HG03558 (cell line): Measurements from ENCODE around the gene DHRS9.

Experiments
- ATAC-seq: cut with Tn5 transposase; IDR thresholded peaks from one replicate; pipeline ENCODE4 v1.9.1; 2021; ENCODE audit warnings: moderate number of reproducible peaks; ENCODE audit not compliant: unreplicated experiment; ENCODE audit errors: extremely low read depth

DHRS9 gene

DNA sequence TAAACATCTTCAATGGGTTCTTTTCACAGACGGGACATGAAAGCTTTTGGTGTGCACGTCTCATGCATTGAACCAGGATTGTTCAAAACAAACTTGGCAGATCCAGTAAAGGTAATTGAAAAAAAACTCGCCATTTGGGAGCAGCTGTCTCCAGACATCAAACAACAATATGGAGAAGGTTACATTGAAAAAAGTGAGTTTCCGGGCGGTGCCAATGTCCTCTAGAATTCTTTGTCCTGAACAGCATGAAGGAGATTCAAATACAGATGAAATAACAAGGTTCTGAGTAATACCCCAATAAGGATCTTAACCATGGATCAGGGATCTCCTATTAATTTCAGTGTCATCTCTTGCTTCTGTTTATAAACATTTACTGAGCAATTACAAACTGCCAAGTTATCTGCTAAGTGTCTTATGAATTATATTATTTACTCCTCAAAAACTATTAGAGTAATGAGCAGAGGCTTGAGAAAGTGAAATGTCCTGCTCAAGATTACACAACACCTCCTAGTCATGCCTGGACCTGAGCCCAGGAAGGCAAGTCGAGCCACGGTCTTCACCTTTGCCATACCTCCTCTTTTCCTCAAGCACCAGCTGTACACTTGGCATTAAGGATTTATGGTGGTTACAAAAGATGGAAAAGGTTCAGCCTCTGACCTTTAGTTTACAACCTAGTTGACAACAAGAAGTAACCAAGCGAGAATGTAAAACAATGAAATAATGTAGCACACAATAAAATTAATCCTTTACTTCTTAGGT is 22.6 kb downstream of the DHRS9 start:
- ATAC-seq, result no peak

DNA sequence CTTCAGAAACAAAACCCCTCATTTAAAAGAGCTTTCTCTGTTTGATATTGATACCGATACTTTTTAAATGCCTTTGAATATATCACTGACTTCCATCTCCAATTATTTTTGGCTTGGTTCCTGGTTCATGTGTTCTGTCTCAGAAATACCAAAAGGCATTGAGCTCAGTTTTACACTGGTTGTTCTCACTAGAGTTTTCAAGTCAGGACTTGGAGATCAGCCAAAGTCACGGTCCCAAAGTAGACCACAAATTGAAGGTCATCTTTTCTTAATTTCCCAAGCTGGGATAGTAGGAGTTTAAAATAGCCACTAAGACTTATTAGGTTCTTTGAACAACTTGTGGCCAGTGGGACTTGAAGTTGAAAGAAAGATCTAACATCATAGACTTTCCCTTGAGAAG is 24.2 kb downstream of the DHRS9 start:
- ATAC-seq, result no peak

DNA sequence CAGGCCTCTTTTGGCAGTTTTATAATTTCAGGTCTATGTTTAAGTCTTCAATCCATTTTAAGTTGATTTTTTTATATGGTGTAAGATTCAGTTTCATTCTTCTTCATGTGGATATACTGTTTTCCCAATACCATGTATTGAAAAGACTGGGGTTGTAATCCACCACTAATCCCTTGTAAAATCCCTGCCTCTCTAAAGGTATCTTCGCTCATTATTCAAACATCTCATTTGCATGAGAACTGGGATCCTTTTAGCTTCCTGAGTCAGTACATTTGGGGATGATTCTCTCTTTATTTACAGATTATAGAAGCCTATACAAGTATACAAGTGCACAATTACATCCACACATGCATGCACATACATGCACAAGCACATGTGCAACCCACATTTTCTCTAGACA is 25.3 kb downstream of the DHRS9 start:
- ATAC-seq, result no peak

DNA sequence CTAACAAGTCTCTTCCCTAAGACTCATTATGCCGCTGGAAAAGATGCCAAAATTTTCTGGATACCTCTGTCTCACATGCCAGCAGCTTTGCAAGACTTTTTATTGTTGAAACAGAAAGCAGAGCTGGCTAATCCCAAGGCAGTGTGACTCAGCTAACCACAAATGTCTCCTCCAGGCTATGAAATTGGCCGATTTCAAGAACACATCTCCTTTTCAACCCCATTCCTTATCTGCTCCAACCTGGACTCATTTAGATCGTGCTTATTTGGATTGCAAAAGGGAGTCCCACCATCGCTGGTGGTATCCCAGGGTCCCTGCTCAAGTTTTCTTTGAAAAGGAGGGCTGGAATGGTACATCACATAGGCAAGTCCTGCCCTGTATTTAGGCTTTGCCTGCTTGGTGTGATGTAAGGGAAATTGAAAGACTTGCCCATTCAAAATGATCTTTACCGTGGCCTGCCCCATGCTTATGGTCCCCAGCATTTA is 26.3 kb downstream of the DHRS9 start:
- no peak for ATAC-seq

DNA sequence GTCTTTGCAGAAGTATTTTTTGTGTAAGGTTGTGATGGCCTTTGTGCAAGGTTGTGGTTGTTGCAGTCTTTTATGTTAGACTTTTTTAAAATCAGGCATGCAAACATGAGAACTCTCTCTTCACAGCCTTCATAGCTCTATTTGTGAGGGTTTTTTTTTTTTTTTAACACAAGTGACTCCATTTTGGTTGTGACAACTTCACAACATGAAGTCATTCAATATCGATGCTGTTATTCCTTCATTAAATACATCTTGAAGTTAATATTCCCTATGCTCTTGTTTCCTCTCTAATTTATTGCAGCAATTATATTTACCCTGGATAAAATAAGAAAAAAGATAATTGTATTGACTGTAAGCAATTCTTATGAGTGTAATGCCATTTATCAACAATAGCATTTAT is 35.5 kb downstream of the DHRS9 start:
- no peak for ATAC-seq

DNA sequence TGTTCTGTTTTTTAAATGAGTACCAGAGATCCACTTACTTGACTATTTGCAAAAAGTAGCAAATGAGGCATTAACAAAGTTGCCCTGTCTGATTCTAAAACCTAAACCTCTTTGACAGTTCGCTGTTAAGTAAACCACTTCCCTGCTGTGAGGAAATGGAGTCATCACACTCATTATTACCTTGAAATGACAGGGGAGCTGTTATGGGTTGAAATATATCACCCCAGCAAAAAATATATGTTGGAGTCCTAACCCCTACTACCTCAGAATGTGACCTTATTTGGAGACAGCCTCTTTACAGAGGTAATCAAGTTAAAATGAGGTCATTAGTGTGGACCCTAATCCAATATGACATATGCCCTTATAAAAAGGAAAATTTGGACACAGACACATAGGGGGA is 36.1 kb downstream of the DHRS9 start:
- ATAC-seq, result no peak

DNA sequence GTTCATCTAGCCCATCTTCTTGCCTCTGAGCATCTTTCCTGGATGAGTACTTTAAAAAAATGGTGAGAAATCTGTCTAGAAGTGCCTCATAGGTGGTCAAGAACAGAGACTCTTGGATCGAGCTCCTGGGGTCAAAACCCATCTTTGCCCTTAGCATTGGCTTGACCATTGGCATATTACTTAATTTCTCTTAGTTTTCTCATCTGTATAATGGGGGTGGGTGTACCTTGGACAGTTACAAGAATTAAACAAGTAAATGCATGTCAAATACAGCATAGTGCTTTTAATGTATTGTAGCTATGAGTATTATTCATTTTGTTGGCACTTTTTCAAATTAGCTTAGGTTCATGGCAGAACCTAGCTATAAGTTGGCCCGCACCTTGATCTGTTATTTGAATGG is 36.8 kb downstream of the DHRS9 start:
- ATAC-seq, result no peak

DNA sequence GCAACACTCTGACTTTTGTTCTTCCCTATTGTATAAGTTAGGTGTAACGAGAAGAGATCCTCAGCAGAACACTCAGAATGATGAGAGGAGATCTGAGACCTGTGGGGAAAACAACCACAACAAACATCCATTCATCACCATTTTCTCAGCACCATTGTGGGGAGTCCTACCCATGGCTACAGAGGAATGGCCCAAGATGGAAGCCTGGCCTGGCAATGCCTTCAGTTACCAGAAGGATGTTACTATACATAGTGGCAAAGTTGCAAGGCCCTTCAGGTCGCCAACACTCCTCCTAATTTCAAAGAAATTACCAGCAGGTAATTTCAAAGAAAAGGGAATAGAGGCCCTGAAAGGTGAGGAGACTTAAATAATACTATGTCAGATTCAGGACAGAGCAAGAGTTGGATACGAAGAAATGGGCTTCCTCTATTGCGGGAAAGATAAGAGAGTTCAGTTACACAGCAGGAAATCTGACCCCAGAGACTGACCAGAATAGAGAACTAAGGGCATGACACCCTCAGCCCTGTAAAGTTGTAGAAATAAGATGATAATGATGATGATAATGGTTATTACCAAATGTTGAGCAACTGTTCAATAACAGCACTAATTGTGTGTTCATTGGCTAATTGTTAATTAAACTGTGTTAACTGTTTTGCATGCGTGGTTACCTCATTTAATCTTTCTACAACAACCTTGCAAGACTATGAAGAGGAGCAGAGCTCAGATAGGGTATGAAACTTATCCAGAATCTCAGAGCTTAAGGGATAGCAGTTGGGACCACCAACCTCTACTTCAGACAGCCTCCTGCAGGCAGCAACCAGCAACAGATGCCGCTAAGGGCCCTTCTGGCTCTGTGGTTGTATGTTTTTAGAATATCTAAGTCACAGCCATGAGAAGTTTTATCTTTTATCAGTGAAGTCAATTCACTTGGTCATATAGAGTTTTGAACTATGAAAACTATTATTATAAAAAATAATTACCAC is 37.5 kb downstream of the DHRS9 start:
- ATAC-seq, result no peak

DNA sequence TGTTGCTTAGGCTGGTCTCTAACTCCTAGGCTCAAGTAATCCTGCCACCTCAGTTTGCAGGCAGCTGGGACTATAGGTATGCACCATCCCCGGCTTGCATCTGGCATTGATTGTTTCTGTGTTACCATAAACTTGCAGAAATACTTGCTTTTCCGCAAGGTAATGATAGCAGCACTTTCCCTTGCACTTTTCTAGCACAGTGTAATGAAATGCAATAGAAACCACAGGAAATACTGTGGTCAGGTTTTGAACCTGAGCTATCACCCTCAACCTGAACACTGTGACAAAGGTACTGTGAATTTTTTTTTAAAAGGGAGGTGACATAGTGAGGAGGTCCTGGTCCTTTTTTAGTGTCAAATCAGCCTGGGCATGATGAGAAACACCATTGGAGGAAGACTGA is 38.3 kb downstream of the DHRS9 start:
- peak; percentile 75 for ATAC-seq

DNA sequence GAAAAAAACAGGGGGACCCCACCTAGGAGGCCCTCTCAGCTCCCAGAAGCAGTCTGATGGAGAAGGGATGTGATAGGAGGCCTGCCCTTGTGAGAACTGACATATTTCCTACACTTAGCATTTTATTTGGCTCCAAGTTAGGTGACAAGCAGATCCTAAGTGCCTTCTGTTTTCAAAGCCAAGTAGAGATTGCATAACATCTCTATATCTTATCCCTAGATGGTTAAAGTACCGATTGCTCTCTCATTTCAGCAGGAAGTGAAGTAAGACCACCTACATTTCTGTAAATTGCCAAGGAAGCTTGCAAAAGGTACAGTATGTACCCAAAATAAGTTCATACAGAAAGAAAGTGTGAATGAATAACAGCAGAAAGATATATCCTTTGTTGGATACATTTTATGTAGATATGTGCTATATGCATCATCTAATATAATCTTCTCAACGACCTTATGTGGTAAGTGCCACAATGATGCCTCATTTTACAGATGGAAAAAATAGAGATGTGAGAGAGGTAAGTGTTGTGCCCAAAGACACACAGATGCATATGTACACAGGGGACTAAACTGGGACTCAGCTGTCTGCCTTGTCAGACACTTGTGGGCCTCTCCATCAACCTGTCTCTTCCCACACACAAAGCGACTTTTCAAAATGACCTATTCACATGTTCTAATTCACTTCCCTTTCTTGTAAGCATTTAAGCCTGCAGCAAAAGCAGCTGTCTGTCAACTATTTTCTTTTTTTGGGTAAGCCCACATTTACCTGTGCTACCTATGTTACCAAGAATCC is 38.9 kb downstream of the DHRS9 start:
- ATAC-seq, result no peak

DNA sequence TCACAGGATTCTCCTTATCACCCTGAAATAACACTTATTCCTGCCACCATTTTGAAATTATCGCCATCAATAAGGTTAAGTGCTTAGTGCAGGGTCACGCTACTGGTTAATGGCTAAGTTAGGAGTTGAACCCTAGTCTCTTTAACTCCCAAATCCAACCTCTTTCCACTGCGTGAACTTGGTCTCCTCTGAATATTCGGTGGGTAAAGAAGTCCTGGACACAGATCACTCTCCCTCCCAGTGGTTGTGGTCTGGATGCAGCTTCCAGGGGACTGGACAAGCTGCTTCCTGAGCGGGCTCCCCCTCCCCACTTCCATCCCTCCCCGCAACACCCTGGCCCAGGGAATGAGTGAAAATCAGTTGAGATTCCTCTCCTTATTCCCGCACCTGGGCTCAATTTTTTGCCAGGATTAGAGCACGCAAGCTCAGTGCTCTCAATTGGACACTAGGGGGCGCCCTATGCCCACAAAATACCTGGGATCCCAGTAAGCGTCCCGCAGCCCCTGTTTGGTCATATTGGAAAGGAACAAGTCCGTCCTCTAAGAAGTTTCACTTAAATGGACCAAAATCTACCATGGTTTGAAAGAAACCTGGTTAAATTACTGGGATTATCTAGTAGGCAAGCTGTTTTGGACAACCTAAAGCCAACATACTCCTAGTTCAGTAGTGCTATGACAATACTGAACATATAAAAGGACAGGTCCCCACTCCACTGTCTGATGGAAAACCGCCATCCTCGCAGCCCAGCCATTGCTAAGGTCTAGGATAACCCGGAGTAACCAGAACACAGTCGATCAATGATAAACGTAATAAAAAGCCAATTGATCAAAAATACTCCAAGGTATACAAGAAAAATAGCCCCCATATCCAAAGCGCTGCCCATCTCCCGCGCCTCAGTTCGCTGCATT is 40.4 kb downstream of the DHRS9 start:
- ATAC-seq, result no peak

DNA sequence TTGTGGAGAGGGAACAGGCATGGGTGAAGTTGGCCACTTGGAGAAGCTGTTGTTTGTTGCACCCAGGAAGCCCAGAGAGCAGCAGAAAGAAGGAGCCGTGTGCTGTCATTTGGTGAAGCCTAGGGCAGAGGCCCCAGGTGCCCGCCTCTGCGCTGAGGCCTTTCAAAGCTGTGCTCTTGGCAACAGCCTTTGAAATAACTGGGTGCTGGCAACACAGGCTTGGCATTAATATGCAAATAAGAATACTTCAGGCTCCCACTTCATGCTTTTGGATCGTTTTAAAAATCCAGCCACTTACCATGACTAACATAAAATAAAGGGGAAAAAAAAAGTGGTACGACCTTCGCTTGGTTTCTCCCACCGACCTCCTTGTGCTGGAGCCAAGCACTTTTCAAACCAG is 41.1 kb downstream of the DHRS9 start:
- ATAC-seq, result no peak

DNA sequence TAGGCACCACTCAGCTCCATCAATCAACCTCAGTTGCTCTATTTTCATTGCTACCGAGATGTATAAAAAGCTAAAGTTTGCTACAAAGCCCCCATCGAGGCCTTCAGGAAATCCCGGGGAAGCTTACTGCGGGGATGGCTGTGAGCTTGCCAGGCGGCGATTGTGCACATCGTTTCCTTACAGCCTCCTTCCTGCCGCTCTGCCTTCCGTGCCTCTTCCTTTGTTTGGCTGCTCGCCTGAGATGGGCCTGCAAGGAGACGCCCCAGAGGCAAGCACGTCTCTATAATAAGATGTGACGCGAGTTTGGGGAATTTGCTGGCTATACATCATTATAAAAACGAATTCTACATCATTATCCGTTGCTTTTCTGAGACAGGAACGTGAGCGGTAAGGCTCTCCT is 41.6 kb downstream of the DHRS9 start:
- no peak for ATAC-seq

DNA sequence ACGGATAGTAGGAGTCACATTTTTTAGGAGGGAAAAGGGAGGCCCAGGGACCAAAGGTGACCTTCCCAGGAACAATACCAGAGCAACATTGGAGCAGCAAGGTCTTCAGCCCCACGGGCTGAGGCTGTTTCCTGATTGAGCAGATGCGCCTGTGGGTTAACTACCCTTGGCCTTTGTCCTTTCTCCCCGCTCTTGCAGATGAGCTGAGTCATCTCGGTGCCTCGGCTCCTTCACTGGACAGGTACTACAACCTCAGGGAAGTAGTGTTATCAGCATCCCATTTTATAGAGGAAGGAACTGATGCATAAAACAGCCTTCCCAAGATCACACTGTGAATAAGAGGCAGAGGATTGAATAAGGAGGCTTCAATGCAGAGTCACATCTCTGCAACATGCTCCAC is 43.5 kb downstream of the DHRS9 start:
- no peak for ATAC-seq

DNA sequence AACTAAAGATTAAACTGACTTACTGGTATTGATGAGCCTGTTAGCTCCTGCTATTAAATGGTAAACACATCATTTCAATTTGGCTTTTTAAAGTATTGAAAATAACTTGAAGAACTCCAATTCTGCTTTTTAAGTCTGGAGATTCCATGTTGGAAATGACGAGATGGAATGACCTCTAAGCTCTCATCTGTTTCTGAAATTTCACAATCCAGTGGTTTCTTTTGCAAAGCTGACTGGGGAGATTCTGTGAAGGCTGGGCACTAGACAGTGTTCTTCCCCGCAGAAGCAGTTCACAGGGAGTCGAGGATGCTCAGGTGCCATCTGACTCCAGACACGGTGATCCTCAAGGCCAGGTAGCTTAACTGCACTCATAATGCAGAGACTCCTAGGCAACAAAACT is 44.7 kb downstream of the DHRS9 start:
- ATAC-seq, result no peak

DNA sequence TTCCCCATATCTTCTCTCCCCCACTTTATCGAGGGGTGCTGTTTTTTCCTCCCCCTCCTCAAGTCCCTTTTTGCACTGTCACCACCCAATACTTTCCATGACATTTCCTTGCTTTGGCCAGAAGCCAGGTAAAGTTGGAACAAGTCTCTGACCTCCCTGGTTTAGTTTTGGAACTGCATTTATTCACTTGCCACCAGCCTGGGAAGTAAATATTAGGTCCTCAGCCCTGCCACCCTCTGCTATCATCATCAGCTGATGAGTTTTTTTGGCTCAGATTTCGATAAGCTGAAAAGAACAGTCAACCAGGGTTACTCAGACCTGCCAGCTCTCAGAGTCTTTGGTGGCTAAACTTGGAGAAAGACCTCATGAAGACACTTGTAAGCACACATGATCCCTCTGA is 47.0 kb downstream of the DHRS9 start:
- no peak for ATAC-seq

DNA sequence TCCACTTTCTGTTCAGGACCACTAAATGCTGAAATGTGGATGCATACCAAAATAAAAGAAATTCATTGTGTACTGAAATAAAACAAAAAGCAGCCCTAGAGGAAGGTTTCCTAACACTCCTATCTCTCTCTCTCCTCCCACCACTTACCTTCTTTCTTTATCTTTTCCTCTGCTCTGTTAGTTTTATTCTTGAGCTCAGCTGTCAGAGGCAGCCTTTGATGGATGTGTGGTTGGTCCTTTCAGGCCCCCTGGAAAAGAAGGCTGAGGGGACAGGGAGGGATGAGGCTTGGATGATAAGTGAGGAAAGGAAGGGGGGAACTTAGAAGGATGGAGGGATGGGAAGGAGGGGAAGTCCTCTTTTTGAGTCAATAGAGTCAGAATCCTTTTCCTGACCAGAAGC is 47.6 kb downstream of the DHRS9 start:
- ATAC-seq, result no peak

DNA sequence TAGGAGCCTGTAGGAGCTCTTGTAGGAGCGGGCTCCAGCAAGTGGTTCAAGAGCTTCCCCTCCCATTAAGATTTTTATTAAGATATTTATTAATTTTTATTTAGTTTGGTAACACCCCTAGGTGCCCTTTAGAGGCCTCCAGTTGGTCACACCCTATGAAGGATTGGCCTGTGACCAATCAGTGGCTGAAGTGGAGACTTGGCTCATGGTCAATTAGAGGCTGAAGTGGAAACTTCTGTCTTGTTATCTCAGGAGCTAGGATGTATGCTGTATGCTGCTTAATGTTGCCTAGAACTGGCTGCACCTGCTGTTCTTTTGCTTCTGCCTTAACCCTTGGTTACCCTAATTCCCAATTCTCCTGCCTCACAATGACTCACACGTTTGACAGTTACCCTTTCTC is 48.7 kb downstream of the DHRS9 start:
- no peak for ATAC-seq

DNA sequence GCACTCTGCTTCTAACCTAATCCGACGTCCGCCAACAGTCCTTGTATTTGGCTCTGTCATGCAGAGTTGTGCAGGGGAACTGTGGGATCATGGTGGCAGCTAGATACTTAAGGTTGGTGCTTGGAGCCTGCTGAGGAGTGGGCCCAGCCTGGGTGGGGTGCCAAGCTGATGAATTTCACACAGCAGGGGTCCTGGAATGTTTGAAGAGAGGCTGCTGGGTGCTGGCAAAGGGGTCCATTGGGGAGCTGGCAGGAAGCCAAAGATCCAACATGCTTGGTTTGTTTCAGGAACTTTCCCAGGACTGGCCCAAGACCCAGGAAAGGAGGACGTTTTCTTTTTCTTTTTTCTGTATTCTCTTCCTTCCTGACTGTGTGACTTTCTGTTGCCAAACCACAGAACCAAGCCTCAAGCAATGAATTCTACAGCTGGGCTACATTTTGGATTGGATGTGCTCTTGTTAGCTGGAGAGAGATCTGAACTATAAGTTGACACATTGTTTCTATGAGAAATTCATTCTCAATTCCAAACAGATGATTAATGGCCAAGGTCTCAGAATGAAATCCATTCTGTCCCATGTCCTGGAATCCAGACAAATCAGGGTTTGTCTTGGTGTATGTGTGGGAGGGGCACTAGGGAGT is 49.9 kb downstream of the DHRS9 start:
- ATAC-seq, result no peak
